Epithelial cell of esophagus (primary cell): Measurements from ENCODE around the gene COL20A1.
A peak's percentile ranks its signal among the peaks of the same experiment; 100 is the strongest.

Experiments used
- DNase-seq: peaks from one replicate; pipeline ENCODE4 v3.0.0; 2010; ENCODE audit warnings: low read depth
- H3K4me3 ChIP-seq: 2 replicates; pipeline ENCODE4 v1.5.1; 2011; ENCODE audit warnings: mild to moderate bottlenecking, low read length, control low read depth
- CTCF ChIP-seq: IDR thresholded peaks from 2 replicates; pipeline ENCODE4 v1.5.1; 2011; ENCODE audit warnings: low read depth, mild to moderate bottlenecking, low read length, control low read depth, inconsistent platforms; ENCODE audit not compliant: insufficient read depth; ENCODE audit errors: missing control alignments

The COL20A1 gene

GRCh38 chr20:63261060-63261794, 31.8 kb upstream of the COL20A1 start:
- DNase-seq: no peak
- H3K4me3 ChIP-seq: no peak overlapping the region
- no peak for TF ChIP-seq CTCF

- TF ChIP-seq CTCF: no peak
- H3K4me3 ChIP-seq: no peak overlapping the region
- DNase-seq: no peak
These were observed 31.0 kb upstream of the COL20A1 start for GRCh38 chr20:63261795-63262528.

- H3K4me3 ChIP-seq: no peak overlapping the region
- no peak for DNase-seq
- no peak for TF ChIP-seq CTCF
These were observed 30.1 kb upstream of the COL20A1 start for GRCh38 chr20:63262836-63263235.

GRCh38 chr20:63264000-63264399, 29.0 kb upstream of the COL20A1 start:
- no peak overlapping the region for H3K4me3 ChIP-seq
- TF ChIP-seq CTCF: no peak
- DNase-seq: no peak

- peak; percentile 9 for DNase-seq
- H3K4me3 ChIP-seq: no peak overlapping the region
- no peak for TF ChIP-seq CTCF
These were observed 28.5 kb upstream of the COL20A1 start for GRCh38 chr20:63264519-63264918.

GRCh38 chr20:63265891-63266515, 27.0 kb upstream of the COL20A1 start:
- no peak for TF ChIP-seq CTCF
- no peak for DNase-seq
- H3K4me3 ChIP-seq: no peak overlapping the region
